Measurements from ENCODE around the gene SAMD11.

SAMD11 gene

DNA sequence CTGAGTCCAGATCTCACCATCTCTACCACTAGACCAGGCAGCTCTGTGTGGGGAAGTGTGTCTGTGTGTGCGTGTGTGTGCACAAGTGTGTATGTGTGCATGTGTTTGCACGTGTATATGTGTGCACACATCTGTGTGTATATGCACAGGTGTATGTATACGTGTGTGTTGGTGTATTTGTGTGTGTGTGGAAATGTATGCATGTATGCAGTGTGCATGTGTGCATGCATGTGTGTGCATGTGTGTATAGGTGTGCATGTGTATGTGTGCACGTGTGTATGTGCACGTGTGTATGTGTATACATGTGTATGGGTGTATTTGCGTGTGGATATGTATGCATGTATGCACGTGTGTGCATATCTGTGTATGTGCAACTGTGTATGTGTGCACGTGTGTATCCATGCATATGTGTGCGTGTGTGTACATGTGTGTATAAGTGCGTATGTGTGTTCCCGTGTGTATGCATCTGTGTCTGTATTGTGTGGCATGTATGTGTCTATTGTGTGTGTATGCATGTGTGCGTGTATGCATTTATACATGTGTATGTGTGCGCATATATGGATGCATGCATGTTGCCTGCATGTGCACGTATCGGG, 45.6 kb downstream of the SAMD11 start:
- H3K4me1 ChIP-seq (ENCODE audit: insufficient read depth, low read length, poor library complexity, severe bottlenecking) = peaks cover 16% of the 10 kb centered on the region
- H3F3A ChIP-seq (ENCODE audit: low read depth) = no peaks in the 10 kb centered on the region
- H3K4me3 ChIP-seq (ENCODE audit: low read length, poor library complexity, severe bottlenecking) = no peak overlapping the region
- H3K4me2 ChIP-seq (ENCODE audit: low read depth, low read length, poor library complexity, severe bottlenecking) = no peak overlapping the region
- TF ChIP-seq, protein P1, sequence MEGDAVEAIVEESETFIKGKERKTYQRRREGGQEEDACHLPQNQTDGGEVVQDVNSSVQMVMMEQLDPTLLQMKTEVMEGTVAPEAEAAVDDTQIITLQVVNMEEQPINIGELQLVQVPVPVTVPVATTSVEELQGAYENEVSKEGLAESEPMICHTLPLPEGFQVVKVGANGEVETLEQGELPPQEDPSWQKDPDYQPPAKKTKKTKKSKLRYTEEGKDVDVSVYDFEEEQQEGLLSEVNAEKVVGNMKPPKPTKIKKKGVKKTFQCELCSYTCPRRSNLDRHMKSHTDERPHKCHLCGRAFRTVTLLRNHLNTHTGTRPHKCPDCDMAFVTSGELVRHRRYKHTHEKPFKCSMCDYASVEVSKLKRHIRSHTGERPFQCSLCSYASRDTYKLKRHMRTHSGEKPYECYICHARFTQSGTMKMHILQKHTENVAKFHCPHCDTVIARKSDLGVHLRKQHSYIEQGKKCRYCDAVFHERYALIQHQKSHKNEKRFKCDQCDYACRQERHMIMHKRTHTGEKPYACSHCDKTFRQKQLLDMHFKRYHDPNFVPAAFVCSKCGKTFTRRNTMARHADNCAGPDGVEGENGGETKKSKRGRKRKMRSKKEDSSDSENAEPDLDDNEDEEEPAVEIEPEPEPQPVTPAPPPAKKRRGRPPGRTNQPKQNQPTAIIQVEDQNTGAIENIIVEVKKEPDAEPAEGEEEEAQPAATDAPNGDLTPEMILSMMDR (conservative IDR thresholded peaks at IDR 0.05; ENCODE audit: low read length) = no peak
- no peak for TF ChIP-seq EZH2phosphoT487 (IDR thresholded peaks at IDR 0.05; ENCODE audit: borderline replicate concordance)
- no peaks in the 10 kb centered on the region for H3K79me2 ChIP-seq (ENCODE audit: insufficient read depth, low read length)
- H3K9ac ChIP-seq (ENCODE audit: low read depth, low read length, poor library complexity, severe bottlenecking) = no peak overlapping the region
- H2AFZ ChIP-seq (ENCODE audit: low read length) = no peak overlapping the region
- no peaks in the 10 kb centered on the region for H3K9me2 ChIP-seq (replicated peaks; ENCODE audit: low read depth, low read length)
- H3K9me3 ChIP-seq (ENCODE audit: insufficient read depth, low read depth, low read length) = no peaks in the 10 kb centered on the region
- H3K36me3 ChIP-seq (ENCODE audit: insufficient read depth, low read length) = no peaks in the 10 kb centered on the region
- no peaks in the 10 kb centered on the region for H3K27me3 ChIP-seq (ENCODE audit: insufficient read depth, low read length, poor library complexity, severe bottlenecking)
- H4K20me1 ChIP-seq (ENCODE audit: insufficient read depth, low read length, poor library complexity, severe bottlenecking) = no peaks in the 10 kb centered on the region

DNA sequence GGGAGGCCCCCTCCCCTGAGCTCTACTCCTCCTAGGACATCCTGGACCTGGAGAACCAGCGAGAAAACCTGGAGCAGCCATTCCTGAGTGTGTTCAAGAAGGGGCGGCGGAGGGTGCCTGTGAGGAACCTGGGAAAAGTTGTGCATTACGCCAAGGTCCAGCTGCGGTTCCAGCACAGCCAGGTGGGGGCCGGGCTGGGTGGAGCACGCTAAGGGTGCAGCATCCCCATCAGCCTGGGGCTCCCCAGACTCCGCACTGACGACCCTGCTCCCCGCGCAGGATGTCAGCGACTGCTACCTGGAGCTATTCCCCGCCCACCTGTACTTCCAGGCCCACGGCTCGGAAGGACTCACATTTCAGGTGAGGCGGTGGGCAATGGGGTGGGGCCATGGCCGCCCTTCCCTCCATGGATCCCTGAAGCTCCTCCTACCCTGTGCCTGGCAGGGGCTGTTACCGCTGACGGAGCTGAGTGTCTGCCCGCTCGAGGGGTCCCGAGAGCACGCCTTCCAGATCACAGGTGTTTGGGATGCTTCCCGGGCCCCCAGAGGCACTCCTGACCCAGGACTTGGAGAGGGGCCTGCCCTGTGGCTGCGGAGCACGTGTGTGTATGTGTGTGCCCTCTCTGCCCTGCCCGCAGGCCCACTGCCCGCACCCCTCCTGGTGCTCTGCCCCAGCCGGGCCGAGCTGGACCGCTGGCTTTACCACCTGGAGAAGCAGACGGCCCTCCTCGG, 46.7 kb downstream of the SAMD11 start:
- no peak overlapping the region for H3K9ac ChIP-seq (ENCODE audit: low read depth, low read length, poor library complexity, severe bottlenecking)
- no peaks in the 10 kb centered on the region for H3K36me3 ChIP-seq (ENCODE audit: insufficient read depth, low read length)
- H3K79me2 ChIP-seq (ENCODE audit: insufficient read depth, low read length) = no peaks in the 10 kb centered on the region
- no peak overlapping the region for H3K4me2 ChIP-seq (ENCODE audit: low read depth, low read length, poor library complexity, severe bottlenecking)
- H3K4me1 ChIP-seq (ENCODE audit: insufficient read depth, low read length, poor library complexity, severe bottlenecking) = peaks cover 16% of the 10 kb centered on the region
- no peak overlapping the region for H3K4me3 ChIP-seq (ENCODE audit: low read length, poor library complexity, severe bottlenecking)
- no peaks in the 10 kb centered on the region for H3F3A ChIP-seq (ENCODE audit: low read depth)
- H3K27me3 ChIP-seq (ENCODE audit: insufficient read depth, low read length, poor library complexity, severe bottlenecking) = no peaks in the 10 kb centered on the region
- H4K20me1 ChIP-seq (ENCODE audit: insufficient read depth, low read length, poor library complexity, severe bottlenecking) = no peaks in the 10 kb centered on the region
- no peak overlapping the region for H2AFZ ChIP-seq (ENCODE audit: low read length)
- no peaks in the 10 kb centered on the region for H3K9me2 ChIP-seq (replicated peaks; ENCODE audit: low read depth, low read length)
- no peaks in the 10 kb centered on the region for H3K9me3 ChIP-seq (ENCODE audit: insufficient read depth, low read depth, low read length)
- no peak for TF ChIP-seq EZH2phosphoT487 (IDR thresholded peaks at IDR 0.05; ENCODE audit: borderline replicate concordance)
- TF ChIP-seq, protein P1 (conservative IDR thresholded peaks at IDR 0.05; ENCODE audit: low read length) = no peak

DNA sequence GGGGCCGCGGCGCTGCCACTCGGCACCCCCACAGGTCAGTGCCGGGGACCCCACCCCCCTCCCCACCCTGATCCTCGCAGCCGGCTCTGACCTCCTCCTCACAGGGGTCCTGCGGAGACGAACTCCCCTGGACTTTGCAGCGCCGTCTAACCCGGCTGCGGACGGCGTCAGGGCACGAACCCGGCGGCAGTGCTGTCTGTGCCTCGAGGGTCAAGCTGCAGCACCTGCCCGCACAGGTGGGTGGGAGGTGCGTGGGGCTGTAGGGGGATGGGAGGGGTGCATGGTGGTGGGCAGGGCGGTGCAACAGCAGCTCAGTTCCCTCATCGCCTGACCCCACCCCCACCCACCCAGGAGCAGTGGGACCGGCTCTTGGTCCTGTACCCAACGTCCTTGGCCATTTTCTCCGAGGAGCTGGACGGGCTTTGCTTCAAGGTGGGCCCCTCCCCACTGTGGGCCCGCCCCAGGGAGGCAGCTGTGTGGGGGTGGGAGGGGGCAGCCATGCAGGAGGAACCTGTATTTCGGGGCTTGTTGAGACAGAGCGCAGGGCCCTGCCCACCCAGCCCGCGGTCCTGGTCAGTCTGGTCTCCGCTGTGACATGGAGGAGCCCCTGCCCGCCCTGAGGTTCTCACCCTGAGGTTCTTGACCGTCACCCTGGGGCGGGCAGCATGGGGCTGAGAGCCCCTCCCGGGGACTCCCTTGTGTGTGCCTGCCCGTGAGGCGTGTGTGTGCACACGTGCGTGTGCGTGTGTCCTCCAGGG, 47.4 kb downstream of the SAMD11 start:
- Histone ChIP-seq H3K79me2 (ENCODE audit: insufficient read depth, low read length) (no peaks in the 10 kb centered on the region), H3K27me3 (ENCODE audit: insufficient read depth, low read length, poor library complexity, severe bottlenecking) (no peaks in the 10 kb centered on the region), H3K9ac (ENCODE audit: low read depth, low read length, poor library complexity, severe bottlenecking) (no peak overlapping the region), H3K4me1 (ENCODE audit: insufficient read depth, low read length, poor library complexity, severe bottlenecking) (peaks cover 19% of the 10 kb centered on the region), H3K9me3 (ENCODE audit: insufficient read depth, low read depth, low read length) (no peaks in the 10 kb centered on the region), H4K20me1 (ENCODE audit: insufficient read depth, low read length, poor library complexity, severe bottlenecking) (no peaks in the 10 kb centered on the region), H3K9me2 (replicated peaks; ENCODE audit: low read depth, low read length) (no peaks in the 10 kb centered on the region), H3K4me2 (ENCODE audit: low read depth, low read length, poor library complexity, severe bottlenecking) (no peak overlapping the region), H2AFZ (ENCODE audit: low read length) (no peak overlapping the region), H3K4me3 (ENCODE audit: low read length, poor library complexity, severe bottlenecking) (no peak overlapping the region), H3F3A (ENCODE audit: low read depth) (no peaks in the 10 kb centered on the region), H3K36me3 (ENCODE audit: insufficient read depth, low read length) (no peaks in the 10 kb centered on the region)
- TF ChIP-seq, protein P1 (conservative IDR thresholded peaks at IDR 0.05; ENCODE audit: low read length) = no peak
- TF ChIP-seq EZH2phosphoT487 (IDR thresholded peaks at IDR 0.05; ENCODE audit: borderline replicate concordance) = no peak
